Endothelial cell of umbilical vein (primary cell): ENCODE results near the gene HOXA2. TPM values are rescaled to one million over a fixed set of nuclear protein-coding genes. Genes with fewer than 3 reads are reported as not detected.

Experiments used
- BruUV-seq: library from RNA; stranded (reverse); fragments of 400-500 nt; replicated peaks from 2 replicates; lab custom pipeline; 2021; lab: Mats Ljungman, UMichigan
- CTCF ChIA-PET: fragments of 300-600, 350-600 bp; sonication (Branson Sonifier 250); formaldehyde crosslinking; loops from one replicate; lab custom pipeline; 2021; ENCODE audit warnings: antibody characterized with exemption, inconsistent platforms; lab: Charles Lee
- POLR2A ChIA-PET: fragments of 300-600, 350-600 bp; sonication (Branson Sonifier 250); formaldehyde crosslinking; loops from one replicate; lab custom pipeline; 2021; ENCODE audit warnings: antibody characterized with exemption, inconsistent platforms; lab: Charles Lee
- DNase-seq: peaks from one replicate; pipeline ENCODE4 v3.0.0-alpha.2; 2011; ENCODE audit warnings: low read depth, low spot score
- FAIRE-seq: peaks from 2 replicates; lab custom pipeline; 2011; peaks lifted over from hg19 to GRCh38; lab: Jason Lieb, UNC
- H2AFZ ChIP-seq: 2 replicates; pipeline ENCODE4 v1.6.0; 2012; ENCODE audit warnings: low read depth, low read length, control low read depth, inconsistent platforms
- H3K27ac ChIP-seq: 2 replicates; pipeline ENCODE4 v1.5.1; 2011; ENCODE audit warnings: low read depth, mild to moderate bottlenecking, control low read depth, low read length, moderate library complexity; ENCODE audit not compliant: insufficient read depth
- H3K27me3 ChIP-seq, 2 experiments: 2 replicates each; pipeline versions ENCODE4 v1.6.0 to v1.6.1; 2011; ENCODE audit warnings: low read length in 2 of 2, mixed read lengths in 1 of 2; ENCODE audit not compliant: control insufficient read depth in 2 of 2, insufficient read depth in 2 of 2
- H3K36me3 ChIP-seq, 2 experiments: 2 replicates in 1 of 2; 3 replicates in 1 of 2; pipeline ENCODE4 v1.5.1; 2011; ENCODE audit warnings: low read length in 2 of 2, mild to moderate bottlenecking in 1 of 2, moderate library complexity in 1 of 2; ENCODE audit not compliant: control insufficient read depth in 2 of 2, insufficient read depth in 2 of 2; ENCODE audit errors: extremely low read depth in 1 of 2
- H3K4me1 ChIP-seq: 3 replicates; pipeline ENCODE4 v1.5.1; 2011; ENCODE audit warnings: mild to moderate bottlenecking, low read length; ENCODE audit not compliant: control insufficient read depth, insufficient read depth; ENCODE audit errors: extremely low read depth
- H3K4me2 ChIP-seq: 2 replicates; pipeline ENCODE4 v1.6.1; 2011; ENCODE audit warnings: low read length, control low read depth, mixed read lengths; ENCODE audit not compliant: insufficient read depth
- H3K4me3 ChIP-seq, 3 experiments: fragments of 200-600 bp in 1 of 3; sonication (generic), shearing (Covaris generic) in 1 of 3; replicated peaks in 1 of 3; 2 replicates each; pipeline ENCODE4 v1.5.1; 2011 to 2016; ENCODE audit warnings: control low read depth in 3 of 3, low read length in 3 of 3, mild to moderate bottlenecking in 2 of 3, inconsistent platforms in 1 of 3, low read depth in 1 of 3, moderate library complexity in 1 of 3; ENCODE audit not compliant: insufficient read depth in 1 of 3
- H3K79me2 ChIP-seq: 2 replicates; pipeline ENCODE4 v1.6.0; 2012; ENCODE audit warnings: low read length, inconsistent platforms; ENCODE audit not compliant: control insufficient read depth, insufficient read depth
- H3K9ac ChIP-seq: replicated peaks from 2 replicates; pipeline ENCODE3; 2011; ENCODE audit warnings: low read length, control low read depth; ENCODE audit not compliant: insufficient read depth; ENCODE audit errors: extremely low read depth
- H3K9me1 ChIP-seq: replicated peaks from 3 replicates; pipeline ENCODE4 v1.6.0; 2011; ENCODE audit warnings: mild to moderate bottlenecking, low read length; ENCODE audit not compliant: control insufficient read depth, insufficient read depth; ENCODE audit errors: extremely low read depth
- H3K9me3 ChIP-seq: replicated peaks from 2 replicates; pipeline ENCODE4 v1.5.1; 2012; ENCODE audit warnings: low read length, inconsistent platforms; ENCODE audit not compliant: control insufficient read depth, insufficient read depth
- H4K20me1 ChIP-seq: replicated peaks from 2 replicates; pipeline ENCODE3; 2011; ENCODE audit warnings: mild to moderate bottlenecking, low read length; ENCODE audit not compliant: control insufficient read depth, insufficient read depth; ENCODE audit errors: extremely low read depth
- CTCF ChIP-seq, 2 donors: IDR thresholded peaks; 1 replicate in 1 of 2; 2 replicates in 1 of 2; pipeline ENCODE4 v1.5.1; 2011; ENCODE audit warnings: low read length in 2 of 2, mild to moderate bottlenecking in 2 of 2, moderate library complexity in 2 of 2, control low read depth in 1 of 2, inconsistent platforms in 1 of 2, low read depth in 1 of 2; ENCODE audit not compliant: insufficient read depth in 1 of 2; ENCODE audit errors: extremely low read depth in 1 of 2
- EZH2 ChIP-seq: IDR thresholded peaks from 2 replicates; pipeline ENCODE4 v1.6.1; 2012; ENCODE audit warnings: borderline replicate concordance, low read depth, mild to moderate bottlenecking, moderate library complexity, low read length, inconsistent platforms; ENCODE audit not compliant: severe bottlenecking
- FOS ChIP-seq: IDR thresholded peaks from 2 replicates; pipeline ENCODE4 v1.6.1; 2011; ENCODE audit warnings: mild to moderate bottlenecking, low read length, moderate library complexity, borderline replicate concordance; ENCODE audit not compliant: insufficient read depth
- GATA2 ChIP-seq: IDR thresholded peaks from 2 replicates; pipeline ENCODE4 v1.7.0; 2011; ENCODE audit warnings: low read depth, mild to moderate bottlenecking, moderate library complexity, mixed read lengths, low read length; ENCODE audit not compliant: insufficient read length, insufficient read depth
- JUN ChIP-seq: IDR thresholded peaks from 2 replicates; pipeline ENCODE4 v1.6.1; 2011; ENCODE audit warnings: borderline replicate concordance, low read depth; ENCODE audit not compliant: insufficient read length, insufficient read depth
- MAX ChIP-seq: IDR thresholded peaks from 2 replicates; pipeline ENCODE4 v1.6.1; 2011; ENCODE audit not compliant: insufficient read depth, insufficient read length
- MYC ChIP-seq: IDR thresholded peaks from one replicate; pipeline ENCODE4 v1.6.1; 2011; ENCODE audit warnings: mild to moderate bottlenecking, low read depth, low read length
- POLR2A ChIP-seq: IDR thresholded peaks from 2 replicates; pipeline ENCODE4 v1.6.1; 2012; ENCODE audit warnings: low read depth, mild to moderate bottlenecking, control low read depth, low read length
- POLR2AphosphoS5 ChIP-seq: IDR thresholded peaks from 2 replicates; pipeline ENCODE4 v1.6.1; 2012; ENCODE audit warnings: low read depth, mild to moderate bottlenecking, control low read depth, low read length, moderate library complexity; ENCODE audit not compliant: insufficient read depth
- dilution Hi-C: fragments of 300-500 bp; cut with MboI; formaldehyde crosslinking; loops from one replicate; pipeline ENCODE4 v1.15.0; 2019; ENCODE audit warnings: low sequenced_read_pairs; ENCODE audit not compliant: extremely low pct_ligation_motif_present
- intact Hi-C: fragments of 100-400 bp; cut with micrococcal nuclease; formaldehyde crosslinking; loops from one replicate; pipeline ENCODE4 v1.10.0; 2022
- polyA plus RNA-seq, 4 experiments: library from polyadenylated mRNA; depleted of rRNA in 3 of 4; stranded (reverse) in 3 of 4; unstranded in 1 of 4; fragments of >200 nt; gene quantifications; 2 replicates each; pipeline versions ENCODE4 v1.2.1 to v1.2.3, GENCODE V29; 2011 to 2012; ENCODE audit warnings: missing spikeins in 1 of 4
- total RNA-seq: library from RNA; stranded (reverse); gene quantifications from 2 replicates; pipeline ENCODE4 v1.2.3, GENCODE V29; 2021

HOXA2 gene
- total and polyA plus RNA-seq, 2 donors (not counting 3 experiments of a cell fraction or from before 2014, with no cell fraction given), result 1.6 to 2.3 TPM

- peaks cover 68% of the 10 kb centered on the region for H3K79me2 ChIP-seq
- intact Hi-C loops (loop anchor here (1.0 kb wide), 1 partner anchor 8 kb away; no protein-coding TSS in a partner anchor), dilution Hi-C loops (no loop called here)
- DNase-seq (no peak), FAIRE-seq (peak; percentile 4)
- H3K36me3 ChIP-seq, result peaks cover 0 to 4% of the 10 kb centered on the region in 2 experiments
- H3K9me3 ChIP-seq, result no peaks in the 10 kb centered on the region
- no peaks in the 10 kb centered on the region for H3K9me1 ChIP-seq
- H3K27me3 ChIP-seq, result no peaks in the 10 kb centered on the region
- H3K4me3 ChIP-seq, result peak overlapping the region in 1 of 3 experiments; percentile 68
- no TSS peak for BruUV-seq
- no peak overlapping the region for H2AFZ ChIP-seq
- H3K9ac ChIP-seq, result peak overlapping the region; percentile 81
- POLR2A ChIA-PET, result no interaction called here
- peak overlapping the region; percentile 92 for H3K4me2 ChIP-seq
- peaks cover 80% of the 10 kb centered on the region for H3K4me1 ChIP-seq
- peak overlapping the region; percentile 96 for H3K27ac ChIP-seq
- no peaks in the 10 kb centered on the region for H4K20me1 ChIP-seq
- TF ChIP-seq POLR2A, result peak; percentile 50
- no peak for TF ChIP-seq JUN
- CTCF ChIA-PET, result interaction anchor here (1.2 to 9.1 kb wide), 3 partner anchors 17 to 27 kb away, joined by 3 to 70 read pairs (median 3); no protein-coding TSS in a partner anchor
These were observed 21.1 kb upstream of the HOXA2 start for GRCh38 chr7:27123477-27124053.

GRCh38 chr7:27123007-27123476, 20.6 kb upstream of the HOXA2 start:
- TF ChIP-seq MAX (no peak), MYC (no peak), POLR2A (no peak), EZH2 (no peak), JUN (no peak), FOS (no peak), CTCF (IDR thresholded peaks at IDR 0.05; ENCODE audit: extremely low read depth in 1 of 2, insufficient read depth in 1 of 2, low read depth in 1 of 2, low read length in 2 of 2) (no peak), POLR2AphosphoS5 (no peak), GATA2 (no peak)
- Histone ChIP-seq H4K20me1 (no peaks in the 10 kb centered on the region), H3K27me3 (no peaks in the 10 kb centered on the region), H3K36me3 (peaks cover 0 to 3% of the 10 kb centered on the region in 2 experiments), H3K79me2 (peaks cover 68% of the 10 kb centered on the region), H3K27ac (peak overlapping the region; percentile 96), H3K4me1 (peaks cover 85% of the 10 kb centered on the region), H2AFZ (no peak overlapping the region), H3K9me3 (no peaks in the 10 kb centered on the region), H3K4me2 (peak overlapping the region; percentile 92), H3K4me3 (peak overlapping the region in 2 of 3 experiments; percentile 12 to 68), H3K9me1 (no peaks in the 10 kb centered on the region), H3K9ac (peak overlapping the region; percentile 81)
- BruUV-seq, result no TSS peak
- DNase-seq, result no peak
- peak; percentile 35 for FAIRE-seq
- POLR2A ChIA-PET, result interaction anchor here (1.2 kb wide), 1 partner anchor 24 kb away, joined by 4 read pairs; no protein-coding TSS in a partner anchor
- dilution Hi-C loops (no loop called here), intact Hi-C loops (no loop called here)
- CTCF ChIA-PET, result interaction anchor here (0.7 to 9.1 kb wide), 4 partner anchors 16 to 24 kb away, joined by 3 to 70 read pairs (median 3); no protein-coding TSS in a partner anchor
